Astrocyte (in vitro differentiated cells and primary cell): ENCODE results near the gene TSFM. TPM values are rescaled to one million over a fixed set of nuclear protein-coding genes. Genes with fewer than 3 reads are reported as not detected.
"Not testable (repeated sequence)": the region's sequence is repeated elsewhere in the genome, so short reads cannot be mapped to it uniquely, and the experiment has no call there.

Experiments
- DNase-seq: peaks from one replicate; pipeline ENCODE4 v3.0.0-alpha.2; 2010; ENCODE audit warnings: low read depth
- FAIRE-seq: peaks from 2 replicates; lab custom pipeline; 2011; peaks lifted over from hg19 to GRCh38; lab: Jason Lieb, UNC
- H2AFZ ChIP-seq: 2 replicates; pipeline ENCODE4 v1.6.0; 2012; ENCODE audit warnings: low read depth, low read length, inconsistent platforms
- H3K27ac ChIP-seq: 2 replicates; pipeline ENCODE4 v1.5.1; 2011; ENCODE audit warnings: low read depth, low read length, inconsistent platforms
- H3K27me3 ChIP-seq: 2 replicates; pipeline ENCODE4 v1.6.0; 2011; ENCODE audit warnings: low read length, inconsistent platforms; ENCODE audit not compliant: insufficient read depth
- H3K36me3 ChIP-seq: 2 replicates; pipeline ENCODE4 v1.5.1; 2011; ENCODE audit warnings: low read length, inconsistent platforms; ENCODE audit not compliant: insufficient read depth
- H3K4me1 ChIP-seq: 2 replicates; pipeline ENCODE4 v1.5.1; 2011; ENCODE audit warnings: low read length, inconsistent platforms; ENCODE audit not compliant: insufficient read depth
- H3K4me2 ChIP-seq: 2 replicates; pipeline ENCODE4 v1.6.0; 2012; ENCODE audit warnings: low read length, inconsistent platforms
- H3K4me3 ChIP-seq: 2 replicates; pipeline ENCODE4 v1.5.1; 2011; ENCODE audit warnings: low read depth, mild to moderate bottlenecking, low read length, inconsistent platforms; ENCODE audit not compliant: insufficient read depth
- H3K79me2 ChIP-seq: 2 replicates; pipeline ENCODE4 v1.6.0; 2012; ENCODE audit warnings: mild to moderate bottlenecking, low read length, inconsistent platforms; ENCODE audit not compliant: insufficient read depth
- H3K9ac ChIP-seq: 2 replicates; pipeline ENCODE4 v1.6.0; 2012; ENCODE audit warnings: mild to moderate bottlenecking, low read length, inconsistent platforms
- H3K9me3 ChIP-seq: 2 replicates; pipeline ENCODE4 v1.5.1; 2012; ENCODE audit warnings: low read depth, mild to moderate bottlenecking, low read length, inconsistent platforms; ENCODE audit not compliant: insufficient read depth
- H4K20me1 ChIP-seq: 2 replicates; pipeline ENCODE4 v1.6.0; 2012; ENCODE audit warnings: low read length, inconsistent platforms; ENCODE audit not compliant: insufficient read depth
- H3K27ac Mint-ChIP-seq: one replicate; pipeline ENCODE4 v1.8.0; 2021; ENCODE audit warnings: mild to moderate bottlenecking, mixed read lengths; ENCODE audit not compliant: unreplicated experiment
- H3K27me3 Mint-ChIP-seq: one replicate; pipeline ENCODE4 v1.8.0; 2021; ENCODE audit warnings: low read depth, mixed read lengths; ENCODE audit not compliant: unreplicated experiment
- H3K36me3 Mint-ChIP-seq: one replicate; pipeline ENCODE4 v1.8.0; 2021; ENCODE audit warnings: low read depth, mixed read lengths; ENCODE audit not compliant: unreplicated experiment
- H3K4me1 Mint-ChIP-seq: one replicate; pipeline ENCODE4 v1.8.0; 2021; ENCODE audit warnings: low read depth, mixed read lengths; ENCODE audit not compliant: unreplicated experiment
- H3K4me3 Mint-ChIP-seq: one replicate; pipeline ENCODE4 v1.8.0; 2021; ENCODE audit warnings: mild to moderate bottlenecking, moderate library complexity, mixed read lengths; ENCODE audit not compliant: unreplicated experiment
- H3K9me3 Mint-ChIP-seq: one replicate; pipeline ENCODE4 v1.8.0; 2021; ENCODE audit warnings: mild to moderate bottlenecking, mixed read lengths; ENCODE audit not compliant: unreplicated experiment
- EZH2 ChIP-seq: IDR thresholded peaks from 2 replicates; pipeline ENCODE4 v1.6.1; 2012; ENCODE audit warnings: mild to moderate bottlenecking, low read length, inconsistent platforms; ENCODE audit not compliant: insufficient read depth
- total RNA-seq: library from RNA; stranded (reverse); gene quantifications from 2 replicates; pipeline ENCODE4 v1.2.1, GENCODE V29; 2021
- TF ChIP-seq, protein P1 (sequence below): IDR thresholded peaks from 2 replicates; pipeline ENCODE4 v1.5.1; 2011; ENCODE audit warnings: low read depth, mild to moderate bottlenecking, inconsistent platforms, low read length, moderate library complexity; ENCODE audit not compliant: insufficient read depth

TSFM gene
- total RNA-seq, 1 donor from 2014 or later = 26.6 TPM

DNA sequence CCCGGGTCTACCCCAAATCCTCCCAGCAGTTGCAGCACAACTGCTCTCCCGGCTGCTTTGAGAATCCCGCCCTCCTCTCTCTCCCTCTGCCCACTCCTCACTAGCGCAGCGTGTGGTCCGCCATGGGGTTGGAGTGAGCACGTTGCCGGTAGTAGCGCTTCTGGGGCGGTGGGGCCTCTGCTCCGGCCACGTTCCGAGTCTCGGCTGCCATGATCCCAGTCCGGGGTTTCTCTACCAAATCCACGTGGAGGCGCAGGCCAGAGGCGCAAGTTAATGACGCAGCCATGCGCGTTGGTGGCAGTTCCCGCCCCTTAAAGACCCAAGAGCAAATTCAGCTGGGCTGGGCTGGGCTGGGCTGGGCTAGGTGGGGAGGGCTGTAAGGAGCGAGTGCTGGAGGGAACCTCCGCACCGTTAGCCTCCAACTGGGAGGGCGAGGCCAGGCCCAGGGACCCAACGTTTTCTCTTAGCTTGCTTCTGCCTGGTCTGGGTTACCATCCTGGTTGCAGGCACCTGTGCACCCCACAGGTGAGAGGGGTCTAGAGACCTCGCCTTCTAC lies 10.6 kb upstream of the TSFM start, which contains the start of gene METTL1:
TSS of gene METTL1 (minus strand) at position 233 of the 556 bp plus-strand sequence. CDS start at position 211, 22 bp downstream.
- peaks cover 6% of the 10 kb centered on the region for H3K4me1 Mint-ChIP-seq
- no peak for TF ChIP-seq EZH2
- TF ChIP-seq, protein P1, sequence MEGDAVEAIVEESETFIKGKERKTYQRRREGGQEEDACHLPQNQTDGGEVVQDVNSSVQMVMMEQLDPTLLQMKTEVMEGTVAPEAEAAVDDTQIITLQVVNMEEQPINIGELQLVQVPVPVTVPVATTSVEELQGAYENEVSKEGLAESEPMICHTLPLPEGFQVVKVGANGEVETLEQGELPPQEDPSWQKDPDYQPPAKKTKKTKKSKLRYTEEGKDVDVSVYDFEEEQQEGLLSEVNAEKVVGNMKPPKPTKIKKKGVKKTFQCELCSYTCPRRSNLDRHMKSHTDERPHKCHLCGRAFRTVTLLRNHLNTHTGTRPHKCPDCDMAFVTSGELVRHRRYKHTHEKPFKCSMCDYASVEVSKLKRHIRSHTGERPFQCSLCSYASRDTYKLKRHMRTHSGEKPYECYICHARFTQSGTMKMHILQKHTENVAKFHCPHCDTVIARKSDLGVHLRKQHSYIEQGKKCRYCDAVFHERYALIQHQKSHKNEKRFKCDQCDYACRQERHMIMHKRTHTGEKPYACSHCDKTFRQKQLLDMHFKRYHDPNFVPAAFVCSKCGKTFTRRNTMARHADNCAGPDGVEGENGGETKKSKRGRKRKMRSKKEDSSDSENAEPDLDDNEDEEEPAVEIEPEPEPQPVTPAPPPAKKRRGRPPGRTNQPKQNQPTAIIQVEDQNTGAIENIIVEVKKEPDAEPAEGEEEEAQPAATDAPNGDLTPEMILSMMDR = no peak
- H3K36me3 Mint-ChIP-seq = peaks cover 18% of the 10 kb centered on the region

DNA sequence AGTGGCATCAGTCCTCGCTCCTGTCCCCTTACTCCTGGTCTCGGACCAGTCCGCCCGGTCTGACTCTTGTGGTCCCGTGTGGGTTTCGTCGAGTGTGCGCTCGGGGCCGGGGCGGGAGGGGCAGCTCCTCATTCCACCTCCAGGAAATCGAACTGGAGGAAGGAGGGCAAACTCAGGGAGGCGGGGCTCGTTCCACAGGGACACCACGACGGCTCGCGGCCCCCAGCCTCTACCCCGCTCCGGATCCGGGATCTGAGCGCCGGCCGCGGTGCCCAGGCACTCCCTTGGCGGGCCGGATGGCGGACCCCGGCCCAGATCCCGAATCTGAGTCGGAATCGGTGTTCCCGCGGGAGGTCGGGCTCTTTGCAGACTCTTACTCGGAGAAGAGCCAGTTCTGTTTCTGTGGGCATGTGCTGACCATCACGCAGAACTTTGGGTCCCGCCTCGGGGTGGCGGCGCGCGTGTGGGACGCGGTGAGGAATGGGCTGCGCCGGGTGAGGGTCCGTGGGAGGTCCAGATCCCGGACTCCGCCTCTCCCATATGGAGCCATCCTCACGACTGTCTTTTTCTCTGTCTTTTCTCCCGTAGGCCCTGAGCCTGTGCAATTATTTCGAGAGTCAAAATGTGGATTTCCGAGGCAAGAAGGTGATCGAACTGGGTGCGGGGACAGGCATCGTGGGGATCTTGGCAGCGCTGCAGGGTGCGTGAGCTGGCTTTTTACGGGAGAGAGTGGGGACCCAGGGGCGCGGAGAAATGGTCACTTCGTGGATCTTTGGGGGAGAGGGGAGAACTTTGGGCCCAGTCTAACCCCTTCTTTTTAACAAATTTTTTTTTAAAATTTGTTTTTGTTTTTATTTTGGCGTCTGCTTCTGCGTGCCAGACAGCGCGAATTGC lies 9.9 kb upstream of the TSFM start, which contains the start of gene EEF1AKMT3:
TSS of gene EEF1AKMT3 (plus strand) at position 186 of the 894 bp plus-strand sequence. CDS start at position 297, 111 bp downstream.
- Mint-ChIP-seq H3K4me3 (peak within 1 kb of the TSS; percentile 86), H3K36me3 (peaks cover 18% of the 10 kb centered on the region), H3K4me1 (peaks cover 6% of the 10 kb centered on the region), H3K27me3 (peaks cover 2% of the 10 kb centered on the region), H3K9me3 (no peaks in the 10 kb centered on the region), H3K27ac (peak within 1 kb of the TSS; percentile 99)
- peak within 1 kb of the TSS; percentile 95 for H3K4me2 ChIP-seq
- FAIRE-seq (no peak), DNase-seq (no peak)
- TF ChIP-seq, protein P1 = no peak
- TF ChIP-seq EZH2 = no peak
- H3K9me3 ChIP-seq = no peaks in the 10 kb centered on the region
- peaks cover 2% of the 10 kb centered on the region for H3K36me3 ChIP-seq
- peak within 1 kb of the TSS; percentile 97 for H2AFZ ChIP-seq
- H3K79me2 ChIP-seq = peaks cover 16% of the 10 kb centered on the region
- peak within 1 kb of the TSS; percentile 85 for H3K4me3 ChIP-seq
- peak within 1 kb of the TSS; percentile 97 for H3K9ac ChIP-seq
- no peaks in the 10 kb centered on the region for H3K27me3 ChIP-seq
- H4K20me1 ChIP-seq = no peaks in the 10 kb centered on the region
- peak within 1 kb of the TSS; percentile 96 for H3K27ac ChIP-seq
- H3K4me1 ChIP-seq = peaks cover 9% of the 10 kb centered on the region

More for the DNA sequence above, 10.6 kb upstream of the TSFM start, which contains the start of gene METTL1:
- H3K9me3 Mint-ChIP-seq = no peaks in the 10 kb centered on the region
- H3K27ac Mint-ChIP-seq = peak within 1 kb of the TSS; percentile 99
- H3K36me3 ChIP-seq = peaks cover 2% of the 10 kb centered on the region
- H3K27me3 ChIP-seq = peaks cover under 1% of the 10 kb centered on the region
- peak within 1 kb of the TSS; percentile 96 for H3K27ac ChIP-seq
- no peaks in the 10 kb centered on the region for H3K9me3 ChIP-seq
- H2AFZ ChIP-seq = peak within 1 kb of the TSS; percentile 97
- FAIRE-seq (no peak), DNase-seq (peak; percentile 94)
- peak within 1 kb of the TSS; percentile 97 for H3K9ac ChIP-seq
- peak within 1 kb of the TSS; percentile 86 for H3K4me3 Mint-ChIP-seq
- peaks cover 9% of the 10 kb centered on the region for H3K27me3 Mint-ChIP-seq
- H3K4me3 ChIP-seq = peak within 1 kb of the TSS; percentile 85
- H3K4me2 ChIP-seq = peak within 1 kb of the TSS; percentile 95
- no peaks in the 10 kb centered on the region for H4K20me1 ChIP-seq
- H3K4me1 ChIP-seq = peaks cover 12% of the 10 kb centered on the region
- H3K79me2 ChIP-seq = peaks cover 16% of the 10 kb centered on the region

DNA sequence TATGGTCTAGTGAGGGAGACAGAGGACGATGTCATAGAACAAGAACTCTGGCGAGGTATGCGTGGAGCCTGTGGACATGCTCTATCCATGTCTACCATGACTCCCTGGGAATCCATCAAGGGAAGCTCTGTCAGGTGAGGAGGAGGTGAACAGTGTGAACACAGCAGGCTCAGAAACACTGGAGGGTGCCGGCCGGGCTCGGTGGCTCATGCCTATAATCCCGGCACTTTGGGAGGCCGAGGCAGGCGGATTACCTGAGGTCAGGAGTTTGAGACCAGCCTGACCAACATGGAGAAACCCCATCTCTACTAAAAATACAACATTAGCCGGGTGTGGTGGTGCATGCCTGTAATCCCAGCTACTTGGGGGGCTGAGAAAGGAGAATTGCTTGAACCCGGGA lies 8.0 kb upstream of the TSFM start:
- not testable (repeated sequence) for H3K9ac ChIP-seq, H3K4me3 ChIP-seq, H3K9me3 ChIP-seq, H3K4me2 ChIP-seq, DNase-seq, H3K4me1 ChIP-seq, H4K20me1 ChIP-seq, H3K27me3 Mint-ChIP-seq, H3K27ac Mint-ChIP-seq, H3K27me3 ChIP-seq, H2AFZ ChIP-seq, H3K27ac ChIP-seq, H3K4me1 Mint-ChIP-seq, H3K9me3 Mint-ChIP-seq, FAIRE-seq, H3K36me3 ChIP-seq
- H3K4me3 Mint-ChIP-seq = peak overlapping the region; percentile 63
- H3K79me2 ChIP-seq = peaks cover 16% of the 10 kb centered on the region
- peaks cover 13% of the 10 kb centered on the region for H3K36me3 Mint-ChIP-seq
